Ishikawa (cell line): ENCODE data around the gene ABCA9.

Experiments
- EGR1 ChIP-seq: IDR thresholded peaks from 2 replicates; pipeline ENCODE4 v1.6.1; 2012
- EP300 ChIP-seq: IDR thresholded peaks from 2 replicates; pipeline ENCODE4 v1.6.1; 2012; ENCODE audit warnings: borderline replicate concordance
- RAD21 ChIP-seq: IDR thresholded peaks from 2 replicates; pipeline ENCODE4 v1.6.1; 2012; ENCODE audit warnings: low read depth
- TAF1 ChIP-seq: IDR thresholded peaks from 2 replicates; pipeline ENCODE4 v1.6.1; 2012; ENCODE audit warnings: low read depth, mild to moderate bottlenecking
- YY1 ChIP-seq: IDR thresholded peaks from 2 replicates; pipeline ENCODE4 v1.6.1; 2012; ENCODE audit warnings: low read depth
- TF ChIP-seq, protein P1 (sequence below): IDR thresholded peaks from 2 replicates; pipeline ENCODE4 v1.6.1; 2012
- TF ChIP-seq, protein P2 (sequence below): IDR thresholded peaks from 2 replicates; pipeline ENCODE4 v1.6.1; 2012

DNA sequence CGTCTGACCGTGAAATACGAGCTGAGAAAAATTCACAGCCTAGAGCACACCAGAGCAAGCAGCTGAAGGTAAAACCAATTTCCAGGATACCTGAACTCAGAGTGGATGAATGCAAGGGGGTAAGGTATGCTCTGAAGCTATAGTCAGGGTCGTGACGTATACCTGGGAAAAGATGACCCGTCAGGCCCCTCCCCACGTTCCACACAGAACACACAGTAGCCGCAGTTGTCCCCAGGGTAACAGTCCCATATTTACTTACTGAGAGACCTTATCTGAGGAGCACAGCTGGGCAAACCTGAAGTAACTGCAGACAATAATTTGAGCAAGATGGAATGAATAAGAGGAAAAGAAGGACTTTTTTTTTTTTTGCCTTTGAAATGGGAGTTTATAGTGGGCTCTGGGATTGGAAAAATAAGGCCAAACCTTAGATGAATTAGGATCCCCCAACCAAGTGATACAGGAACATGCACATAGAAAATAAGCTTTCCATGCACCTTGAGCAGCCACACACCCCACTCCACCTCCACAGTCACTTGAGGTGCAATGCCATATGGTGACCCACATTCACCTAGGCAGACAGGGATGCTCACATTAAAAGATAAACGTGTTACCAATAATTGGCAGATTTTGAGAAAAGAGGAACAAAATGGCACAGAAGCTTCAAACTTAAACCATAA is 43.0 kb upstream of the ABCA9 start:
- no peak for TF ChIP-seq RAD21
- TF ChIP-seq EGR1 = no peak
- TF ChIP-seq, protein P1, sequence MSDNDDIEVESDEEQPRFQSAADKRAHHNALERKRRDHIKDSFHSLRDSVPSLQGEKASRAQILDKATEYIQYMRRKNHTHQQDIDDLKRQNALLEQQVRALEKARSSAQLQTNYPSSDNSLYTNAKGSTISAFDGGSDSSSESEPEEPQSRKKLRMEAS = no peak
- no peak for TF ChIP-seq YY1
- no peak for TF ChIP-seq EP300
- TF ChIP-seq TAF1 = no peak
- TF ChIP-seq, protein P2, sequence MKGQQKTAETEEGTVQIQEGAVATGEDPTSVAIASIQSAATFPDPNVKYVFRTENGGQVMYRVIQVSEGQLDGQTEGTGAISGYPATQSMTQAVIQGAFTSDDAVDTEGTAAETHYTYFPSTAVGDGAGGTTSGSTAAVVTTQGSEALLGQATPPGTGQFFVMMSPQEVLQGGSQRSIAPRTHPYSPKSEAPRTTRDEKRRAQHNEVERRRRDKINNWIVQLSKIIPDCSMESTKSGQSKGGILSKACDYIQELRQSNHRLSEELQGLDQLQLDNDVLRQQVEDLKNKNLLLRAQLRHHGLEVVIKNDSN = no peak
